Body of pancreas (tissue), 4 donors: ENCODE measurements around the gene GGT1.

Source experiments
- POLR2A ChIP-seq, 3 donors: fragments of 450-650 bp; IDR thresholded peaks; one replicate each; pipeline ENCODE4 v1.6.1; 2016; ENCODE audit warnings: antibody characterized with exemption in 3 of 3, mild to moderate bottlenecking in 2 of 3
- TF ChIP-seq, protein P1 (sequence below), 7 experiments: fragments of 450-650 bp in 4 of 7; fragments of 200-600 bp in 3 of 7; sonication (generic) in 3 of 7; IDR thresholded peaks; one replicate each; pipeline ENCODE4 v1.5.1; 2016 to 2019; ENCODE audit warnings: antibody characterized with exemption in 7 of 7

DNA sequence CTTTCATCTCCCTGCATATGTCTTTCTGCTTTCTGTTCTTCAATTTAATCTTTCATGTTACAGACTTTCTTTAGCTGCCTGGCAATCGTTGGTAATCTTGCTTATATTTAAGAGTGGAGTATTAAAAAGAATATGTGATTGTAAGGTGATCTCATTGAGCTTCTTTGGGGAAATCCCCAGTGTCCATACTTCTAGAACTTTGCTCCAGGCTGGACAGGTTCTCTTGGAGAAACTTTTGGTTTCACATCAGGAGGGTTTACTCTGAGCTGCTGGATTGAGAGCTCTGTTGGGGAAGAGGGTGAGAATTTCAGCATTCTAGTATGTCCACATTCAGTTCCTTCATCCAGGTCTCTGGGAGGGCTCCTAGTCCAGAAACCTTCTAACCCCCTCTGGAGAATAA lies 26.2 kb upstream of the GGT1 start:
- TF ChIP-seq POLR2A (IDR thresholded peaks at IDR 0.05): no peak
- TF ChIP-seq, protein P1, sequence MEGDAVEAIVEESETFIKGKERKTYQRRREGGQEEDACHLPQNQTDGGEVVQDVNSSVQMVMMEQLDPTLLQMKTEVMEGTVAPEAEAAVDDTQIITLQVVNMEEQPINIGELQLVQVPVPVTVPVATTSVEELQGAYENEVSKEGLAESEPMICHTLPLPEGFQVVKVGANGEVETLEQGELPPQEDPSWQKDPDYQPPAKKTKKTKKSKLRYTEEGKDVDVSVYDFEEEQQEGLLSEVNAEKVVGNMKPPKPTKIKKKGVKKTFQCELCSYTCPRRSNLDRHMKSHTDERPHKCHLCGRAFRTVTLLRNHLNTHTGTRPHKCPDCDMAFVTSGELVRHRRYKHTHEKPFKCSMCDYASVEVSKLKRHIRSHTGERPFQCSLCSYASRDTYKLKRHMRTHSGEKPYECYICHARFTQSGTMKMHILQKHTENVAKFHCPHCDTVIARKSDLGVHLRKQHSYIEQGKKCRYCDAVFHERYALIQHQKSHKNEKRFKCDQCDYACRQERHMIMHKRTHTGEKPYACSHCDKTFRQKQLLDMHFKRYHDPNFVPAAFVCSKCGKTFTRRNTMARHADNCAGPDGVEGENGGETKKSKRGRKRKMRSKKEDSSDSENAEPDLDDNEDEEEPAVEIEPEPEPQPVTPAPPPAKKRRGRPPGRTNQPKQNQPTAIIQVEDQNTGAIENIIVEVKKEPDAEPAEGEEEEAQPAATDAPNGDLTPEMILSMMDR (IDR thresholded peaks at IDR 0.05): no peak
